Activated CD8-positive, alpha-beta memory T cell treated with anti-CD3 and anti-CD28 coated beads for 1 hour (primary cell): ENCODE measurements around the gene CLDN17.

ENCODE experiments used
- DNase-seq, 2 donors: peaks; one replicate each; pipeline ENCODE4 v3.0.0-alpha.2; 2020; ENCODE audit warnings: low read depth in 1 of 2; ENCODE audit errors: extremely low read depth in 1 of 2

Gene CLDN17

DNA sequence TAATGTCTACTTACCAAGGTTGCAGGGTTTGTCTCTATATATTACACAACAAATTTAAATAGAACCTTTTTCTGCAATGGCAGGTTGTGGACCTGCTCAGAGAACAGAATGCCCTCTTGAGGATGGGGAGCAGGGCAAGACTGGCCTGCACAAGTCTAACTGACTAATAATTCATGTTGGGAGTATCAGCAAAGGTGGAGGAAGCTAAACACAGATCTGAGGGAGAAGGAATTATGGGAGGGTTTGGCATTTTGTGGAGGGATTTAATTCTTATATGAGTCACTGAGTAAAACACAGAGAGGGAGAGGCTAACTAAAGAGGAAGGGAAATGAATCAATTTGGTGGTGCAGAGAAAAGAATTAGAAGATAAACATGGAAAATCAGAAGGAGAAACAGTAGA is 40.0 kb downstream of the CLDN17 start:
- DNase-seq, result no peak

DNA sequence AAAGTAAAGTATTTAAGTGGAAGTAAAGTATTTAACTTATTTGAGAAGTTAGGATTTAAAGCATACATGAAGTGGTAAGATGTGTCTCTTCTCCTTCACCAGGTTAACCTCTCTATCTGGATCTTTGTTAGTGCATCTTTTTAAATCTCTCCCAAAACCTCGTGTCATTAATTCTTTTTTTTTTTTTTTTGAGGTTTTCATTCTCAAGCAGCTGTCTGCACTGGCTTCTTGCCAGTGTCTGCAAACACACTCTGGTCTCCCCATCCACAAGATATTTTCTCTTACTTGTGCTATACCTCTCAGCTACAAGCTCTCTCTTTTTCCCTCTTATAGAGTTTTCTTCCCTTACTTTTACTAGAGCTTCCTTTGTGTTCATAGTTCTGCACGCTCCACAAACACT is 49.0 kb downstream of the CLDN17 start:
- no peak for DNase-seq

DNA sequence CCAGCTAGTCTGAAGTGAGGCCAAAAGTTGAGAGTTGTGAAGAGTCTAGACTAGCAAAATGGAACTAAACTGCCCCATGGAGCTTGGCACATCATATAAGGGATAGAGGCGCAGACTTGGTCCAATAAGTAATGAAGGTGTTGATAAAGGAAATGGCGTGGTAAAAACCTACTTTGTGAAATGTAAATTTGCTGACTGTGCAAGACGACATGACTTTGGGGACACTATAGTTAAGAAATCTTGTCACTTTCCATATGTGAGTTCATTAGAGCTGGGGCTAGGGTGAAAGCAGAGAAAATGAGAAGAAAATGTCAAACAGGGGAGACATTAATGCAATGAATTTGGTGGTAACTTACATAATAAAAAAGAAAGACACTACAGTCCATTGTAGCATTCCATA is 50.1 kb downstream of the CLDN17 start:
- DNase-seq, result no peak
